GM12878 (cell line): ENCODE data around the gene MTR.

Experiments
- ETV6 ChIP-seq, 2 experiments: fragments of 450-650 bp in 1 of 2; IDR thresholded peaks in 1 of 2; conservative IDR thresholded peaks in 1 of 2; 2 replicates each; pipeline ENCODE4 v1.6.1; 2014; ENCODE audit warnings: antibody characterized with exemption in 1 of 2, borderline replicate concordance in 1 of 2, low read depth in 1 of 2, mild to moderate bottlenecking in 1 of 2, moderate library complexity in 1 of 2
- POLR2AphosphoS2 ChIP-seq: IDR thresholded peaks from 2 replicates; pipeline ENCODE4 v1.6.1; 2011; ENCODE audit warnings: low read depth, mild to moderate bottlenecking, low read length, improper control_type of control experiment, moderate library complexity

DNA sequence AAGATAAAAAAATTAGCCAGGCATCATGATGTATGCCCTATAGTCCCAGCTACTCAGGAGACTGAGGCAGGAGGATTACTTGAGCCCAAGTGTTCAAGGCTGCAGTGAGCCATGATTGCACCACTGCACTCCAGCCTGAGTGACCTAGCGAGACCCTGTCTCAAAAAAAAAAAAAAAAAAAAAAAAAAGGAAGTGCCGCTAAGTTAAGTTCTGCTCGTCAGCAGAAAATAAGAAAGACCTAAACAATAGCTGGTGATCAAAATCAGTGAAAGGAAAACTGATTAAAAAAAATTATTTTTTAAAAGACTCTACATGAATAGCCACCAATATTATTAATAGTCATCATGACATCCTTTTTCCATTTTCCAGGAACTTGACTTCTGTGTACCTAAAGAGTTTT, 44.2 kb upstream of the MTR start:
- TF ChIP-seq ETV6 (conservative IDR thresholded peaks at IDR 0.05 in 1 of 2, IDR thresholded peaks at IDR 0.05 in 1 of 2; ENCODE audit: borderline replicate concordance in 1 of 2, low read depth in 1 of 2) (no peak), POLR2AphosphoS2 (no peak)
